Effector memory CD4-positive, alpha-beta T cell (primary cell): ENCODE results near the gene MUC21.
"Not testable (repeated sequence)": the region's sequence is repeated elsewhere in the genome, so short reads cannot be mapped to it uniquely, and the experiment has no call there.

ENCODE experiments used
- DNase-seq, 3 donors: peaks; one replicate each; pipeline ENCODE4 v3.0.0-alpha.2; 2020
- H3K27ac ChIP-seq: 2 replicates; pipeline ENCODE4 v1.7.0; 2013; ENCODE audit warnings: mild to moderate bottlenecking, low read length, moderate library complexity; ENCODE audit not compliant: insufficient read depth, poor library complexity, severe bottlenecking
- H3K27me3 ChIP-seq: replicated peaks from 2 replicates; pipeline ENCODE4 v1.7.0; 2013; ENCODE audit warnings: mild to moderate bottlenecking, low read length; ENCODE audit not compliant: insufficient read depth, control insufficient read depth, poor library complexity, severe bottlenecking
- H3K36me3 ChIP-seq: 2 replicates; pipeline ENCODE4 v1.7.0; 2013; ENCODE audit warnings: mild to moderate bottlenecking, low read length, moderate library complexity; ENCODE audit not compliant: control insufficient read depth, insufficient read depth
- H3K4me1 ChIP-seq: 2 replicates; pipeline ENCODE4 v1.7.0; 2013; ENCODE audit warnings: low read length, mild to moderate bottlenecking; ENCODE audit not compliant: control insufficient read depth, insufficient read depth, poor library complexity, severe bottlenecking
- H3K4me3 ChIP-seq: 2 replicates; pipeline ENCODE4 v1.7.0; 2013; ENCODE audit warnings: low read length, low read depth, mild to moderate bottlenecking; ENCODE audit not compliant: insufficient read depth, poor library complexity, severe bottlenecking
- H3K9me3 ChIP-seq: 2 replicates; pipeline ENCODE4 v1.7.0; 2013; ENCODE audit warnings: mild to moderate bottlenecking, low read length, moderate library complexity; ENCODE audit not compliant: control insufficient read depth

MUC21 gene

DNA sequence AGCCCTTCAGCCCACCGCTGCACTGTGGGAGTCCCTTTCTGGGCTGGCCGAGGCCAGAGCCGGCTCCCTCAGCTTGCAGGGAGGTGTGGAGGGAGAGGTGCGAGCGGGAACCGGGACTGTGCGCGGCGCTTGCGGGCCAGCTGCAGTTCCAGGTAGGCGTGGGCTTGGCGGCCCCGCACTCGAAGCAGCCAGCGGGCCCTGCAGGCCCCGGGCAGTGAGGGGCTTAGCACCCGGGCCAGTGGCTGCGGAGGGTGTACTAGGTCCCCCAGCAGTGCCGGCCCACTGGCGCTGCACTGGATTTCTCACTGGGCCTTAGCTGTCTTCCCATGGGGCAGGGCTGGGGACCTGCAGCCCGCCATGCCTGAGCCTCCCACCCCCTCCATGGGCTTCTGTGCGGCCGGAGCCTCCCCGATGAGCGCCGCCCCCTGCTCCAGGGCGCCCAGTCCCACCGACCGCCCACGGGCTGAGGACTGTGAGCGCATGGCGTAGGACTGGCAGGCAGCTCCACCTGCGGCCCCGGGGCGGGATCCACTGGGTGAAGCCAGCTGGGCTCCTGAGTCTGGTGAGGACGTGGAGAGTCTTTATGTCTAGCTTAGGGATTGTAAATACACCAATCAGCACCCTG, 37.2 kb downstream of the MUC21 start:
- not testable (repeated sequence) for H3K36me3 ChIP-seq, H3K27ac ChIP-seq, H3K9me3 ChIP-seq, H3K4me1 ChIP-seq, H3K4me3 ChIP-seq, DNase-seq, H3K27me3 ChIP-seq

DNA sequence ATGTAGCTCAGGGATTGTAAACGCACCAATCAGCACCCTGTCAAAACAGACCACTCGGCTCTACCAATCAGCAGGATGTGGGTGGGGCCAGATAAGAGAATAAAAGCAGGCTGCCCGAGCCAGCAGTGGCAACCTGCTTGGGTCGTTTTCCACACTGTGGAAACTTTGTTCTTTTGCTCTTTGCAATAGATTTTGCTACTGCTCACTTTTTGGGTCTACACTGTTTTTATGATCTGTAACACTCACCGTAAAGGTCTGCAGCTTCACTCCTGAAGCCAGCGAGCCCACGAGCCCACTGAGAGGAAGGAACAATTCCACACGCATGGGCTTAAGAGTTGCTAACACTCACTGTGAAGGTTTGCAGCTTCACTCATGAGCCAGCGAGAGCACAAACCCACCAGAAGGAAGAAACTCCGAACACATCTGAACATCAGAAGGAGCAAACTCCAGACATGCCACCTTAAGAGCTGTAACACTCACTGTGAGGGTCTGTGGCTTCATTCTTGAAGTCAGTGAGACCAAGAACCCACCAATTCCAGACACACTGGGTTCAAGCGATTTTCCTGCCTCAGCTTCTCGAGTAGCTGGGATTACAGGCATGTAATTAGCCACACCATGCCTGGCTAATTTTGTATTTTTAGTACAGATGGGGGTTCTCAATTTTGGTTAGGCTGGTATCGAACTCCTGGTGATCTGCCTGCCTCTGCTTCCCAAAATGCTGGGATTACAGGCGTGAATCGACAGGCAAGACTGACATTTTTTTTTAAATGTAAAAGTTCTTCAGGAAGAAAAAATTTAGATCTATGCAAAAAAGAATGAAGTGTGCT, 38.4 kb downstream of the MUC21 start:
- H3K4me1 ChIP-seq, H3K9me3 ChIP-seq, DNase-seq, H3K36me3 ChIP-seq, H3K27ac ChIP-seq, H3K4me3 ChIP-seq, H3K27me3 ChIP-seq: not testable (repeated sequence)

- Histone ChIP-seq H3K9me3 (no peaks in the 10 kb centered on the region), H3K4me1 (no peaks in the 10 kb centered on the region), H3K27me3 (no peaks in the 10 kb centered on the region), H3K36me3 (no peaks in the 10 kb centered on the region), H3K4me3 (no peak overlapping the region), H3K27ac (no peak overlapping the region)
- no peak for DNase-seq
Observed at GRCh38 chr6:31025595-31025994, 42.1 kb downstream of the MUC21 start.

- no peak for DNase-seq
- H3K4me3 ChIP-seq: no peak overlapping the region
Observed at GRCh38 chr6:31031095-31031494, 47.6 kb downstream of the MUC21 start.

DNA sequence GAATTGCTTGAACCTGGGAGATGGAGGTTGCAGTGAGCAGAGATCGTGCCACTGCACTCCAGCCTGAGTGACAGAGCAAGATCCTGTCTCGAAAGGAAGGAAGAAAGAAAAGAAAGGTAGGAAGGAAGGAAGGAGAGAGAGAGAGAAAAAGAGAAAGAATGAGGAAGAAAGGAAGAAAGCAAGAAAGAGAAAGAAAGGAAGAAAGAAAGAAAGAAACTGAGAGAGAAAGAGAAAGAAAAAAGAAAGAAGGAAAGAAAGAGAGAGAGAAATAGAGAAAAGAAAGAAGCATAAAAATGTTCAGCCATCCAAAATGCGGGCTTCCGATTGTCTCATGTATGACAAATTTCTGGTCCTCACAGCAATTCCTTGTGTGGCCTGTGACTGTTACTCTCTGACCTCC, 49.6 kb downstream of the MUC21 start:
- H3K4me3 ChIP-seq: no peak overlapping the region
- H3K27me3 ChIP-seq: no peaks in the 10 kb centered on the region
- no peak for DNase-seq
- H3K9me3 ChIP-seq: no peaks in the 10 kb centered on the region
- no peaks in the 10 kb centered on the region for H3K4me1 ChIP-seq
- H3K27ac ChIP-seq: no peak overlapping the region
- H3K36me3 ChIP-seq: no peaks in the 10 kb centered on the region

More at GRCh38 chr6:31031095-31031494, 47.6 kb downstream of the MUC21 start:
- Histone ChIP-seq H3K27me3 (no peaks in the 10 kb centered on the region), H3K36me3 (no peaks in the 10 kb centered on the region), H3K4me1 (no peaks in the 10 kb centered on the region), H3K27ac (no peak overlapping the region), H3K9me3 (no peaks in the 10 kb centered on the region)

GRCh38 chr6:31035862-31036497, 52.5 kb downstream of the MUC21 start:
- Histone ChIP-seq H3K36me3 (no peaks in the 10 kb centered on the region), H3K9me3 (no peaks in the 10 kb centered on the region), H3K4me1 (no peaks in the 10 kb centered on the region), H3K27me3 (no peaks in the 10 kb centered on the region), H3K27ac (no peak overlapping the region), H3K4me3 (no peak overlapping the region)
- no peak for DNase-seq

GRCh38 chr6:31037169-31037568, 53.7 kb downstream of the MUC21 start:
- no peak for DNase-seq
- Histone ChIP-seq H3K9me3 (no peaks in the 10 kb centered on the region), H3K4me3 (no peak overlapping the region), H3K36me3 (no peaks in the 10 kb centered on the region), H3K27ac (no peak overlapping the region), H3K27me3 (no peaks in the 10 kb centered on the region), H3K4me1 (no peaks in the 10 kb centered on the region)

- Histone ChIP-seq H3K27ac (no peak overlapping the region), H3K9me3 (no peaks in the 10 kb centered on the region), H3K4me3 (no peak overlapping the region), H3K4me1 (no peaks in the 10 kb centered on the region), H3K27me3 (no peaks in the 10 kb centered on the region), H3K36me3 (no peaks in the 10 kb centered on the region)
- DNase-seq: no peak
Observed at GRCh38 chr6:31037682-31038081, 54.2 kb downstream of the MUC21 start.

GRCh38 chr6:31038559-31038958, 55.0 kb downstream of the MUC21 start:
- Histone ChIP-seq H3K27me3 (no peaks in the 10 kb centered on the region), H3K4me1 (no peaks in the 10 kb centered on the region), H3K27ac (no peak overlapping the region), H3K4me3 (no peak overlapping the region), H3K9me3 (no peaks in the 10 kb centered on the region), H3K36me3 (no peaks in the 10 kb centered on the region)
- DNase-seq: no peak
